Astrocyte (in vitro differentiated cells and primary cell): ENCODE measurements around the gene TOP3B. TPM values are rescaled to one million over a fixed set of nuclear protein-coding genes. Genes with fewer than 3 reads are reported as not detected.

ENCODE experiments used
- DNase-seq: peaks from one replicate; pipeline ENCODE4 v3.0.0-alpha.2; 2010; ENCODE audit warnings: low read depth
- FAIRE-seq: peaks from 2 replicates; lab custom pipeline; 2011; peaks lifted over from hg19 to GRCh38; lab: Jason Lieb, UNC
- H2AFZ ChIP-seq: 2 replicates; pipeline ENCODE4 v1.6.0; 2012; ENCODE audit warnings: low read depth, low read length, inconsistent platforms
- H3K27ac ChIP-seq: 2 replicates; pipeline ENCODE4 v1.5.1; 2011; ENCODE audit warnings: low read depth, low read length, inconsistent platforms
- H3K27me3 ChIP-seq: 2 replicates; pipeline ENCODE4 v1.6.0; 2011; ENCODE audit warnings: low read length, inconsistent platforms; ENCODE audit not compliant: insufficient read depth
- H3K36me3 ChIP-seq: 2 replicates; pipeline ENCODE4 v1.5.1; 2011; ENCODE audit warnings: low read length, inconsistent platforms; ENCODE audit not compliant: insufficient read depth
- H3K4me1 ChIP-seq: 2 replicates; pipeline ENCODE4 v1.5.1; 2011; ENCODE audit warnings: low read length, inconsistent platforms; ENCODE audit not compliant: insufficient read depth
- H3K4me2 ChIP-seq: 2 replicates; pipeline ENCODE4 v1.6.0; 2012; ENCODE audit warnings: low read length, inconsistent platforms
- H3K4me3 ChIP-seq: 2 replicates; pipeline ENCODE4 v1.5.1; 2011; ENCODE audit warnings: low read depth, mild to moderate bottlenecking, low read length, inconsistent platforms; ENCODE audit not compliant: insufficient read depth
- H3K79me2 ChIP-seq: 2 replicates; pipeline ENCODE4 v1.6.0; 2012; ENCODE audit warnings: mild to moderate bottlenecking, low read length, inconsistent platforms; ENCODE audit not compliant: insufficient read depth
- H3K9ac ChIP-seq: 2 replicates; pipeline ENCODE4 v1.6.0; 2012; ENCODE audit warnings: mild to moderate bottlenecking, low read length, inconsistent platforms
- H3K9me3 ChIP-seq: 2 replicates; pipeline ENCODE4 v1.5.1; 2012; ENCODE audit warnings: low read depth, mild to moderate bottlenecking, low read length, inconsistent platforms; ENCODE audit not compliant: insufficient read depth
- H4K20me1 ChIP-seq: 2 replicates; pipeline ENCODE4 v1.6.0; 2012; ENCODE audit warnings: low read length, inconsistent platforms; ENCODE audit not compliant: insufficient read depth
- H3K27ac Mint-ChIP-seq: one replicate; pipeline ENCODE4 v1.8.0; 2021; ENCODE audit warnings: mild to moderate bottlenecking, mixed read lengths; ENCODE audit not compliant: unreplicated experiment
- H3K27me3 Mint-ChIP-seq: one replicate; pipeline ENCODE4 v1.8.0; 2021; ENCODE audit warnings: low read depth, mixed read lengths; ENCODE audit not compliant: unreplicated experiment
- H3K36me3 Mint-ChIP-seq: one replicate; pipeline ENCODE4 v1.8.0; 2021; ENCODE audit warnings: low read depth, mixed read lengths; ENCODE audit not compliant: unreplicated experiment
- H3K4me1 Mint-ChIP-seq: one replicate; pipeline ENCODE4 v1.8.0; 2021; ENCODE audit warnings: low read depth, mixed read lengths; ENCODE audit not compliant: unreplicated experiment
- H3K4me3 Mint-ChIP-seq: one replicate; pipeline ENCODE4 v1.8.0; 2021; ENCODE audit warnings: mild to moderate bottlenecking, moderate library complexity, mixed read lengths; ENCODE audit not compliant: unreplicated experiment
- H3K9me3 Mint-ChIP-seq: one replicate; pipeline ENCODE4 v1.8.0; 2021; ENCODE audit warnings: mild to moderate bottlenecking, mixed read lengths; ENCODE audit not compliant: unreplicated experiment
- CTCF ChIP-seq: IDR thresholded peaks from 2 replicates; pipeline ENCODE4 v1.5.1; 2011; ENCODE audit warnings: low read depth, mild to moderate bottlenecking, inconsistent platforms, low read length, moderate library complexity; ENCODE audit not compliant: insufficient read depth
- EZH2 ChIP-seq: IDR thresholded peaks from 2 replicates; pipeline ENCODE4 v1.6.1; 2012; ENCODE audit warnings: mild to moderate bottlenecking, low read length, inconsistent platforms; ENCODE audit not compliant: insufficient read depth
- total RNA-seq: library from RNA; stranded (reverse); gene quantifications from 2 replicates; pipeline ENCODE4 v1.2.1, GENCODE V29; 2021

Gene TOP3B
- total RNA-seq, 1 donor from 2014 or later: 37.3 TPM

- Mint-ChIP-seq H3K4me3 (no peak overlapping the region), H3K9me3 (no peaks in the 10 kb centered on the region), H3K27ac (no peak overlapping the region), H3K27me3 (no peaks in the 10 kb centered on the region), H3K36me3 (peaks cover 29% of the 10 kb centered on the region), H3K4me1 (no peaks in the 10 kb centered on the region)
- FAIRE-seq: no peak
- no peak overlapping the region for H3K27ac ChIP-seq
- no peaks in the 10 kb centered on the region for H3K27me3 ChIP-seq
- H3K79me2 ChIP-seq: no peaks in the 10 kb centered on the region
- no peaks in the 10 kb centered on the region for H3K9me3 ChIP-seq
- H3K4me3 ChIP-seq: no peak overlapping the region
- H3K4me2 ChIP-seq: no peak overlapping the region
- peaks cover 26% of the 10 kb centered on the region for H3K36me3 ChIP-seq
- H2AFZ ChIP-seq: no peak overlapping the region
- H3K4me1 ChIP-seq: peaks cover 9% of the 10 kb centered on the region
- H4K20me1 ChIP-seq: peaks cover 15% of the 10 kb centered on the region
- H3K9ac ChIP-seq: no peak overlapping the region
- TF ChIP-seq CTCF (no peak), EZH2 (no peak)
- no peak for DNase-seq
Measured at GRCh38 chr22:21963790-21964211, 18.8 kb downstream of the TOP3B start.

GRCh38 chr22:21963286-21963685, 19.3 kb downstream of the TOP3B start:
- no peaks in the 10 kb centered on the region for H3K4me1 Mint-ChIP-seq
- no peak overlapping the region for H3K4me3 ChIP-seq
- no peak overlapping the region for H3K27ac Mint-ChIP-seq
- TF ChIP-seq CTCF (no peak), EZH2 (no peak)
- H3K9ac ChIP-seq: no peak overlapping the region
- no peaks in the 10 kb centered on the region for H3K79me2 ChIP-seq
- H3K4me1 ChIP-seq: peaks cover 9% of the 10 kb centered on the region
- DNase-seq: no peak
- H3K9me3 ChIP-seq: no peaks in the 10 kb centered on the region
- H3K36me3 Mint-ChIP-seq: peaks cover 24% of the 10 kb centered on the region
- H3K27ac ChIP-seq: no peak overlapping the region
- peaks cover 9% of the 10 kb centered on the region for H4K20me1 ChIP-seq
- no peaks in the 10 kb centered on the region for H3K27me3 ChIP-seq
- no peaks in the 10 kb centered on the region for H3K9me3 Mint-ChIP-seq
- peaks cover 21% of the 10 kb centered on the region for H3K36me3 ChIP-seq
- no peak for FAIRE-seq
- H3K4me2 ChIP-seq: no peak overlapping the region
- H3K4me3 Mint-ChIP-seq: no peak overlapping the region
- no peak overlapping the region for H2AFZ ChIP-seq
- H3K27me3 Mint-ChIP-seq: no peaks in the 10 kb centered on the region

GRCh38 chr22:21962655-21962949, 20.0 kb downstream of the TOP3B start:
- Mint-ChIP-seq H3K36me3 (peaks cover 21% of the 10 kb centered on the region), H3K4me3 (no peak overlapping the region), H3K4me1 (no peaks in the 10 kb centered on the region), H3K27me3 (no peaks in the 10 kb centered on the region), H3K9me3 (no peaks in the 10 kb centered on the region), H3K27ac (no peak overlapping the region)
- H3K4me1 ChIP-seq: peaks cover 9% of the 10 kb centered on the region
- no peaks in the 10 kb centered on the region for H3K27me3 ChIP-seq
- no peak overlapping the region for H3K27ac ChIP-seq
- TF ChIP-seq CTCF: no peak
- no peak for TF ChIP-seq EZH2
- DNase-seq (no peak), FAIRE-seq (no peak)
- peaks cover 7% of the 10 kb centered on the region for H4K20me1 ChIP-seq
- peaks cover 19% of the 10 kb centered on the region for H3K36me3 ChIP-seq
- no peak overlapping the region for H3K4me3 ChIP-seq
- no peak overlapping the region for H3K9ac ChIP-seq
- no peaks in the 10 kb centered on the region for H3K79me2 ChIP-seq
- H2AFZ ChIP-seq: no peak overlapping the region
- H3K9me3 ChIP-seq: no peaks in the 10 kb centered on the region
- H3K4me2 ChIP-seq: no peak overlapping the region
